Anterior cingulate cortex (tissue), 58 donors: ENCODE measurements around the gene RFX3.

Experiments used
- DNase-seq, 58 donors: peaks; one replicate each; lab custom pipeline; 2025; lab: John Stamatoyannopoulos, UW

RFX3 gene

GRCh38 chr9:3515405-3515804 lies 10.4 kb downstream of the RFX3 start:
- no peak for DNase-seq

GRCh38 chr9:3514786-3515185 lies 11.0 kb downstream of the RFX3 start:
- DNase-seq = no peak

- DNase-seq = no peak
These were observed 12.5 kb downstream of the RFX3 start for GRCh38 chr9:3513265-3513818.

GRCh38 chr9:3511551-3511950 lies 14.2 kb downstream of the RFX3 start:
- no peak for DNase-seq

GRCh38 chr9:3510796-3511195 lies 15.0 kb downstream of the RFX3 start:
- no peak for DNase-seq

- DNase-seq = no peak
These were observed 15.9 kb downstream of the RFX3 start for GRCh38 chr9:3509926-3510325.

- DNase-seq = peak in 1 of 58 donors; percentile 4
These were observed 17.1 kb downstream of the RFX3 start for GRCh38 chr9:3508521-3509291.

GRCh38 chr9:3508078-3508431 lies 17.7 kb downstream of the RFX3 start:
- no peak for DNase-seq

- no peak for DNase-seq
These were observed 18.3 kb downstream of the RFX3 start for GRCh38 chr9:3507395-3508077.

- DNase-seq = no peak
These were observed 19.6 kb downstream of the RFX3 start for GRCh38 chr9:3506164-3506563.

- DNase-seq = no peak
These were observed 23.0 kb downstream of the RFX3 start for GRCh38 chr9:3502560-3503398.

GRCh38 chr9:3500044-3500443 lies 25.8 kb downstream of the RFX3 start:
- no peak for DNase-seq

GRCh38 chr9:3498691-3499090 lies 27.1 kb downstream of the RFX3 start:
- no peak for DNase-seq

GRCh38 chr9:3497857-3498256 lies 27.9 kb downstream of the RFX3 start:
- no peak for DNase-seq

- no peak for DNase-seq
These were observed 28.4 kb downstream of the RFX3 start for GRCh38 chr9:3497401-3497800.

- DNase-seq = no peak
These were observed 29.9 kb downstream of the RFX3 start for GRCh38 chr9:3495855-3496254.

- DNase-seq = no peak
These were observed 33.6 kb downstream of the RFX3 start for GRCh38 chr9:3492214-3492613.

- DNase-seq = no peak
These were observed 34.4 kb downstream of the RFX3 start for GRCh38 chr9:3491450-3491849.

- DNase-seq = no peak
These were observed 34.8 kb downstream of the RFX3 start for GRCh38 chr9:3490957-3491356.

- DNase-seq = no peak
These were observed 43.2 kb downstream of the RFX3 start for GRCh38 chr9:3482578-3482977.

- no peak for DNase-seq
These were observed 45.5 kb downstream of the RFX3 start for GRCh38 chr9:3480353-3480655.
